GM23338 (cell line): ENCODE measurements around the gene LMF1. TPM values are rescaled to one million over a fixed set of nuclear protein-coding genes. Genes with fewer than 3 reads are reported as not detected.

Experiments
- ATAC-seq: fragments of 200-7000 bp; cut with Tn5 transposase; 3 replicates; pipeline ENCODE4 v1.9.1; 2020
- DNase-seq: peaks from one replicate; pipeline ENCODE4 v3.0.0-alpha.2; 2015; ENCODE audit warnings: low spot score
- H2AFZ ChIP-seq: fragments of 200-600 bp; sonication (generic); 2 replicates; pipeline ENCODE4 v1.8.0; 2016; ENCODE audit warnings: antibody characterized with exemption, mild to moderate bottlenecking, moderate library complexity
- H3F3A ChIP-seq: fragments of 200-600 bp; sonication (generic); replicated peaks from 2 replicates; pipeline ENCODE4 v1.8.0; 2017; ENCODE audit warnings: antibody characterized with exemption, mixed run types, low read depth
- H3K27ac ChIP-seq: fragments of 200-600 bp; sonication (generic); 2 replicates; pipeline ENCODE4 v1.6.1; 2016; ENCODE audit warnings: low read depth
- H3K27me3 ChIP-seq: fragments of 200-600 bp; sonication (generic); 2 replicates; pipeline ENCODE4 v1.8.0; 2016; ENCODE audit warnings: mild to moderate bottlenecking, mixed run types, moderate library complexity; ENCODE audit not compliant: insufficient read depth
- H3K36me3 ChIP-seq: fragments of 200-600 bp; sonication (generic); 2 replicates; pipeline ENCODE4 v1.8.0; 2016; ENCODE audit warnings: mild to moderate bottlenecking; ENCODE audit not compliant: insufficient read depth
- H3K4me1 ChIP-seq: fragments of 200-600 bp; sonication (generic); 2 replicates; pipeline ENCODE4 v1.8.0; 2016; ENCODE audit warnings: mild to moderate bottlenecking, moderate library complexity; ENCODE audit not compliant: insufficient read depth
- H3K4me2 ChIP-seq: fragments of 200-600 bp; sonication (generic); 2 replicates; pipeline ENCODE4 v1.7.1; 2017; ENCODE audit warnings: mixed run types
- H3K4me3 ChIP-seq: fragments of 200-600 bp; sonication (generic); 2 replicates; pipeline ENCODE4 v1.6.1; 2016; ENCODE audit warnings: mixed run types
- H3K79me2 ChIP-seq: fragments of 200-600 bp; sonication (generic); replicated peaks from 2 replicates; pipeline ENCODE4 v1.8.0; 2017; ENCODE audit warnings: mild to moderate bottlenecking; ENCODE audit not compliant: insufficient read depth
- H3K9me2 ChIP-seq: fragments of 200-600 bp; sonication (generic); 2 replicates; pipeline ENCODE4 v1.8.0; 2017; ENCODE audit not compliant: insufficient read depth
- H4K20me1 ChIP-seq: fragments of 200-600 bp; sonication (generic); replicated peaks from 2 replicates; pipeline ENCODE4 v1.8.0; 2017; ENCODE audit warnings: mild to moderate bottlenecking; ENCODE audit not compliant: insufficient read depth
- H3K27ac Mint-ChIP-seq: 2 replicates; pipeline ENCODE4 v1.8.0; 2020; ENCODE audit warnings: inconsistent platforms, mild to moderate bottlenecking, moderate library complexity, mixed read lengths
- H3K27me3 Mint-ChIP-seq: 3 replicates; pipeline ENCODE4 v1.8.0; 2022; ENCODE audit warnings: low read depth, mild to moderate bottlenecking, moderate library complexity, mixed read lengths, inconsistent platforms; ENCODE audit not compliant: insufficient read depth, poor library complexity
- H3K36me3 Mint-ChIP-seq: 3 replicates; pipeline ENCODE4 v1.8.0; 2021; ENCODE audit warnings: low read depth, mild to moderate bottlenecking, inconsistent platforms, moderate library complexity, mixed read lengths
- H3K4me1 Mint-ChIP-seq: 3 replicates; pipeline ENCODE4 v1.8.0; 2020; ENCODE audit warnings: mild to moderate bottlenecking, inconsistent platforms, mixed read lengths
- H3K4me3 Mint-ChIP-seq: 3 replicates; pipeline ENCODE4 v1.8.0; 2021; ENCODE audit warnings: moderate library complexity, mild to moderate bottlenecking, inconsistent platforms, mixed read lengths
- H3K9me3 Mint-ChIP-seq: 3 replicates; pipeline ENCODE4 v1.8.0; 2020; ENCODE audit warnings: moderate library complexity, mild to moderate bottlenecking, inconsistent platforms, mixed read lengths
- CTCF ChIP-seq, 2 experiments: fragments of 200-600 bp in 1 of 2; sonication (generic) in 1 of 2; conservative IDR thresholded peaks; 2 replicates each; pipeline versions ENCODE4 v1.5.1 to v1.6.1; 2016 to 2017; ENCODE audit warnings: antibody characterized with exemption in 2 of 2, low read depth in 2 of 2, mild to moderate bottlenecking in 2 of 2, moderate library complexity in 1 of 2
- EZH2 ChIP-seq: fragments of 200-600 bp; sonication (generic); IDR thresholded peaks from one replicate; pipeline ENCODE4 v1.8.0; 2017; ENCODE audit warnings: antibody characterized with exemption, mild to moderate bottlenecking, low read depth; ENCODE audit not compliant: unreplicated experiment
- EZH2phosphoT487 ChIP-seq: fragments of 200-600 bp; sonication (generic); IDR thresholded peaks from one replicate; pipeline ENCODE4 v1.8.1; 2018; ENCODE audit warnings: antibody characterized with exemption; ENCODE audit not compliant: unreplicated experiment
- JUNB ChIP-seq: IDR thresholded peaks from one replicate; pipeline ENCODE4 v1.6.1; 2016; ENCODE audit warnings: antibody characterized with exemption; ENCODE audit not compliant: unreplicated experiment
- NANOG ChIP-seq: IDR thresholded peaks from 2 replicates; pipeline ENCODE4 v1.6.1; 2016; ENCODE audit warnings: antibody characterized with exemption, borderline replicate concordance
- POLR2AphosphoS5 ChIP-seq: IDR thresholded peaks from 2 replicates; pipeline ENCODE4 v1.6.1; 2016; ENCODE audit warnings: antibody characterized with exemption, low read depth
- ZNF114 ChIP-seq: fragments of 250-450 bp; sonication (Bioruptor Pico); IDR thresholded peaks from 2 replicates; pipeline ENCODE4 v1.5.0; 2020; ENCODE audit warnings: mild to moderate bottlenecking, moderate library complexity
- ZNF331 ChIP-seq: fragments of 250-450 bp; sonication (Bioruptor Pico); IDR thresholded peaks from 2 replicates; pipeline ENCODE4 v1.5.0; 2020; ENCODE audit warnings: low read depth, mild to moderate bottlenecking, moderate library complexity
- polyA plus RNA-seq: library from polyadenylated mRNA; unstranded; fragments of >200 nt; fragmentation: Nextera tagmentation; extraction: Ambion mirVana; gene quantifications from 2 replicates; pipeline ENCODE4 v1.2.1, GENCODE V29; 2016
- total RNA-seq: library from RNA; depleted of rRNA; stranded (reverse); fragments of >200 nt; shearing (Covaris generic); gene quantifications from 2 replicates; pipeline ENCODE4 v1.2.3, GENCODE V29; 2014
- TF ChIP-seq, protein P1 (sequence below): IDR thresholded peaks from one replicate; pipeline ENCODE4 v1.6.1; 2018; ENCODE audit warnings: antibody characterized with exemption; ENCODE audit not compliant: unreplicated experiment
- TF ChIP-seq, protein P2 (sequence below): IDR thresholded peaks from 2 replicates; pipeline ENCODE4 v1.6.1; 2016; ENCODE audit warnings: antibody characterized with exemption

LMF1 gene
- total and polyA plus RNA-seq, 2 experiments from 2014 or later: 4.2 to 10.1 TPM

GRCh38 chr16:984121-984694 lies 13.4 kb upstream of the LMF1 start (continued):
- TF ChIP-seq ZNF331 (CRISPR knock-in tag): no peak
- no peak for TF ChIP-seq EZH2
- no peak for TF ChIP-seq CTCF (conservative IDR thresholded peaks at IDR 0.05; ENCODE audit: low read depth in 2 of 2)
- TF ChIP-seq, protein P1, sequence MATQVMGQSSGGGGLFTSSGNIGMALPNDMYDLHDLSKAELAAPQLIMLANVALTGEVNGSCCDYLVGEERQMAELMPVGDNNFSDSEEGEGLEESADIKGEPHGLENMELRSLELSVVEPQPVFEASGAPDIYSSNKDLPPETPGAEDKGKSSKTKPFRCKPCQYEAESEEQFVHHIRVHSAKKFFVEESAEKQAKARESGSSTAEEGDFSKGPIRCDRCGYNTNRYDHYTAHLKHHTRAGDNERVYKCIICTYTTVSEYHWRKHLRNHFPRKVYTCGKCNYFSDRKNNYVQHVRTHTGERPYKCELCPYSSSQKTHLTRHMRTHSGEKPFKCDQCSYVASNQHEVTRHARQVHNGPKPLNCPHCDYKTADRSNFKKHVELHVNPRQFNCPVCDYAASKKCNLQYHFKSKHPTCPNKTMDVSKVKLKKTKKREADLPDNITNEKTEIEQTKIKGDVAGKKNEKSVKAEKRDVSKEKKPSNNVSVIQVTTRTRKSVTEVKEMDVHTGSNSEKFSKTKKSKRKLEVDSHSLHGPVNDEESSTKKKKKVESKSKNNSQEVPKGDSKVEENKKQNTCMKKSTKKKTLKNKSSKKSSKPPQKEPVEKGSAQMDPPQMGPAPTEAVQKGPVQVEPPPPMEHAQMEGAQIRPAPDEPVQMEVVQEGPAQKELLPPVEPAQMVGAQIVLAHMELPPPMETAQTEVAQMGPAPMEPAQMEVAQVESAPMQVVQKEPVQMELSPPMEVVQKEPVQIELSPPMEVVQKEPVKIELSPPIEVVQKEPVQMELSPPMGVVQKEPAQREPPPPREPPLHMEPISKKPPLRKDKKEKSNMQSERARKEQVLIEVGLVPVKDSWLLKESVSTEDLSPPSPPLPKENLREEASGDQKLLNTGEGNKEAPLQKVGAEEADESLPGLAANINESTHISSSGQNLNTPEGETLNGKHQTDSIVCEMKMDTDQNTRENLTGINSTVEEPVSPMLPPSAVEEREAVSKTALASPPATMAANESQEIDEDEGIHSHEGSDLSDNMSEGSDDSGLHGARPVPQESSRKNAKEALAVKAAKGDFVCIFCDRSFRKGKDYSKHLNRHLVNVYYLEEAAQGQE: no peak
- no peak for TF ChIP-seq ZNF114 (CRISPR knock-in tag)
- no peak for TF ChIP-seq JUNB
- TF ChIP-seq NANOG: no peak

GRCh38 chr16:983044-984030 lies 12.6 kb upstream of the LMF1 start:
- Mint-ChIP-seq H3K36me3 (peaks cover 3% of the 10 kb centered on the region; the same call in 1 of the 3 replicates), H3K27ac (no peak overlapping the region), H3K27me3 (peaks cover 29% of the 10 kb centered on the region), H3K9me3 (no peaks in the 10 kb centered on the region), H3K4me3 (peak overlapping the region; percentile 69), H3K4me1 (peaks cover 4% of the 10 kb centered on the region; the same call in 2 of the 3 replicates)
- H2AFZ ChIP-seq: no peak overlapping the region
- no peaks in the 10 kb centered on the region for H3K4me1 ChIP-seq
- peaks cover 27% of the 10 kb centered on the region for H3K27me3 ChIP-seq
- peak; percentile 8 for ATAC-seq
- no peaks in the 10 kb centered on the region; the same call in 1 of the 2 replicates for H4K20me1 ChIP-seq
- TF ChIP-seq, protein P1: no peak
- TF ChIP-seq, protein P2, sequence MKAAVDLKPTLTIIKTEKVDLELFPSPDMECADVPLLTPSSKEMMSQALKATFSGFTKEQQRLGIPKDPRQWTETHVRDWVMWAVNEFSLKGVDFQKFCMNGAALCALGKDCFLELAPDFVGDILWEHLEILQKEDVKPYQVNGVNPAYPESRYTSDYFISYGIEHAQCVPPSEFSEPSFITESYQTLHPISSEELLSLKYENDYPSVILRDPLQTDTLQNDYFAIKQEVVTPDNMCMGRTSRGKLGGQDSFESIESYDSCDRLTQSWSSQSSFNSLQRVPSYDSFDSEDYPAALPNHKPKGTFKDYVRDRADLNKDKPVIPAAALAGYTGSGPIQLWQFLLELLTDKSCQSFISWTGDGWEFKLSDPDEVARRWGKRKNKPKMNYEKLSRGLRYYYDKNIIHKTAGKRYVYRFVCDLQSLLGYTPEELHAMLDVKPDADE: no peak
- TF ChIP-seq ZNF114 (CRISPR knock-in tag): no peak
- TF ChIP-seq POLR2AphosphoS5: no peak
- no peak for TF ChIP-seq ZNF331 (CRISPR knock-in tag)
- no peak for TF ChIP-seq CTCF (conservative IDR thresholded peaks at IDR 0.05; ENCODE audit: low read depth in 2 of 2)
- TF ChIP-seq EZH2phosphoT487: no peak
- DNase-seq: peak; percentile 35
- H3K4me3 ChIP-seq: peak overlapping the region; percentile 66; the same call in 1 of the 2 replicates
- no peak overlapping the region for H3K27ac ChIP-seq
- no peaks in the 10 kb centered on the region for H3K9me2 ChIP-seq
- H3K79me2 ChIP-seq: no peaks in the 10 kb centered on the region
- H3K36me3 ChIP-seq: no peaks in the 10 kb centered on the region
- peak overlapping the region; percentile 80 for H3K4me2 ChIP-seq
- no peaks in the 10 kb centered on the region for H3F3A ChIP-seq
